Measurements from ENCODE around the gene CD300A.

- TF ChIP-seq CTCF (IDR thresholded peaks at IDR 0.05) (peak; percentile 90 to 97 (median 97)), POLR2A (IDR thresholded peaks at IDR 0.05) (no peak)
Measured at GRCh38 chr17:74457146-74457819, 9.2 kb upstream of the CD300A start.

All from body of pancreas (tissue), 4 donors.